AG04450 (cell line): Measurements from ENCODE around the gene NSMCE1. TPM values are rescaled to one million over a fixed set of nuclear protein-coding genes. Genes with fewer than 3 reads are reported as not detected.

ENCODE experiments used
- CTCF ChIA-PET: fragments of 300-600, 350-600 bp; formaldehyde crosslinking; extraction: SDS; loops from one replicate; lab custom pipeline; 2022; ENCODE audit warnings: antibody characterized with exemption, inconsistent platforms; lab: Charles Lee
- POLR2A ChIA-PET: fragments of 350-600 bp; formaldehyde crosslinking; extraction: SDS; loops from one replicate; lab custom pipeline; 2021; ENCODE audit warnings: antibody characterized with exemption, inconsistent platforms; lab: Yijun Ruan, JAX
- DNase-seq: peaks from one replicate; pipeline ENCODE4 v3.0.0-alpha.2; 2011; ENCODE audit warnings: low read depth, low spot score
- H3K27ac ChIP-seq: one replicate; pipeline ENCODE4 v1.5.1; 2012; ENCODE audit warnings: low read depth, low read length, control low read depth
- H3K27me3 ChIP-seq: one replicate; pipeline ENCODE4 v1.6.0; 2012; ENCODE audit warnings: low read length; ENCODE audit not compliant: control insufficient read depth, insufficient read depth
- H3K4me3 ChIP-seq: 2 replicates; pipeline ENCODE4 v1.5.1; 2011; ENCODE audit warnings: mild to moderate bottlenecking, low read depth, low read length, control low read depth
- H3K9me3 ChIP-seq: 2 replicates; pipeline ENCODE4 v1.5.1; 2012; ENCODE audit warnings: low read length; ENCODE audit not compliant: control insufficient read depth, insufficient read depth
- polyA plus RNA-seq: library from polyadenylated mRNA; depleted of rRNA; stranded (reverse); fragments of >200 nt; gene quantifications from 2 replicates; pipeline ENCODE4 v1.2.3, GENCODE V29; 2011
- TF ChIP-seq, protein P1 (sequence below): IDR thresholded peaks from 2 replicates; pipeline ENCODE4 v1.5.1; 2011; ENCODE audit warnings: low read depth, low read length, control low read depth, inconsistent platforms

NSMCE1 gene
- polyA plus RNA-seq, 1 experiment, result 35.4 TPM

DNA sequence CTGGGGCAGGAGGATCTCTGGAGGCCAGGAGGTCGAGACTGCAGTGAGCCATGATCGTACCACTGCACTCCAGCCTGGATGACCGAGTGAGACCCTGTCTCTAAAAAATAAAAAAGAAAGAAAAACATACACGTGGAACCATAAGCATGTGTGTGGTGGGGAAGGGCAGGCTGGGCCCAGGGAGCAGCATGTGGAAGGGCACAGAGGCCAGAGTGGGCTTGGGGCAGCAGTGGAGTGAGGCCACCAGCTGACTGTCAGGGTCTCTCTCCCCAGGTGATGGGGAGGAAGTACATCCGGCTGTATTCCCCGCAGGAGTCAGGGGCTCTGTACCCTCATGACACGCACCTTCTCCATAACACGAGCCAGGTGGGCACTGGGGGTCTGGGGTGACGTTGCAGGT, 48.5 kb downstream of the NSMCE1 start:
- TF ChIP-seq, protein P1, sequence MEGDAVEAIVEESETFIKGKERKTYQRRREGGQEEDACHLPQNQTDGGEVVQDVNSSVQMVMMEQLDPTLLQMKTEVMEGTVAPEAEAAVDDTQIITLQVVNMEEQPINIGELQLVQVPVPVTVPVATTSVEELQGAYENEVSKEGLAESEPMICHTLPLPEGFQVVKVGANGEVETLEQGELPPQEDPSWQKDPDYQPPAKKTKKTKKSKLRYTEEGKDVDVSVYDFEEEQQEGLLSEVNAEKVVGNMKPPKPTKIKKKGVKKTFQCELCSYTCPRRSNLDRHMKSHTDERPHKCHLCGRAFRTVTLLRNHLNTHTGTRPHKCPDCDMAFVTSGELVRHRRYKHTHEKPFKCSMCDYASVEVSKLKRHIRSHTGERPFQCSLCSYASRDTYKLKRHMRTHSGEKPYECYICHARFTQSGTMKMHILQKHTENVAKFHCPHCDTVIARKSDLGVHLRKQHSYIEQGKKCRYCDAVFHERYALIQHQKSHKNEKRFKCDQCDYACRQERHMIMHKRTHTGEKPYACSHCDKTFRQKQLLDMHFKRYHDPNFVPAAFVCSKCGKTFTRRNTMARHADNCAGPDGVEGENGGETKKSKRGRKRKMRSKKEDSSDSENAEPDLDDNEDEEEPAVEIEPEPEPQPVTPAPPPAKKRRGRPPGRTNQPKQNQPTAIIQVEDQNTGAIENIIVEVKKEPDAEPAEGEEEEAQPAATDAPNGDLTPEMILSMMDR, result no peak
- no peak overlapping the region for H3K27ac ChIP-seq
- ChIA-PET POLR2A (no interaction called here), CTCF (interaction anchor here (4.0 kb wide), 1 partner anchor 15 kb away, joined by 30 read pairs; no protein-coding TSS in a partner anchor)
- H3K9me3 ChIP-seq, result no peaks in the 10 kb centered on the region
- no peaks in the 10 kb centered on the region for H3K27me3 ChIP-seq
- no peak overlapping the region for H3K4me3 ChIP-seq
- DNase-seq, result no peak

- TF ChIP-seq, protein P1, result no peak
- CTCF ChIA-PET, result no interaction called here
- Histone ChIP-seq H3K4me3 (no peak overlapping the region), H3K27ac (no peak overlapping the region), H3K27me3 (no peaks in the 10 kb centered on the region), H3K9me3 (no peaks in the 10 kb centered on the region)
- DNase-seq, result no peak
- POLR2A ChIA-PET, result no interaction called here
Measured at GRCh38 chr16:27219161-27219560, 49.4 kb downstream of the NSMCE1 start.

DNA sequence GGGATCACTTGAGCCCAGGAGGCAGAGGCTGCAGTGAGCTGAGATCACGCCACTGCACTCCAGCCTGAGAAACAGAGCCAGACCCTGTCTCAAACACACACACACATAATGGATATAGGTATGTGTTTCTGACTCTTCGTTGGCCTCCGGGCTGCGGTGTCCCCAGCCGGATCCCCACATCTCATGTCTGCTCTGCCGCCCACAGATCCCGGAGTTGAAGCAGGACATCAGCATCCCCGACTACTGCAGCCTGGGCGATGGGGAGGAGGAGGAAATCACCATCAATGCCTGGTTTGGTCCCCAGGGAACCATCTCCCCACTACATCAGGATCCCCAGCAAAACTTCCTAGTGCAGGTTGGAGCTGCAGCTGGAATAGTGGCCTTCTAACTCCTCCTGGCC, 49.8 kb downstream of the NSMCE1 start:
- TF ChIP-seq, protein P1, result no peak
- ChIA-PET CTCF (no interaction called here), POLR2A (no interaction called here)
- H3K4me3 ChIP-seq, result no peak overlapping the region
- H3K27me3 ChIP-seq, result no peaks in the 10 kb centered on the region
- no peak for DNase-seq
- no peaks in the 10 kb centered on the region for H3K9me3 ChIP-seq
- no peak overlapping the region for H3K27ac ChIP-seq

DNA sequence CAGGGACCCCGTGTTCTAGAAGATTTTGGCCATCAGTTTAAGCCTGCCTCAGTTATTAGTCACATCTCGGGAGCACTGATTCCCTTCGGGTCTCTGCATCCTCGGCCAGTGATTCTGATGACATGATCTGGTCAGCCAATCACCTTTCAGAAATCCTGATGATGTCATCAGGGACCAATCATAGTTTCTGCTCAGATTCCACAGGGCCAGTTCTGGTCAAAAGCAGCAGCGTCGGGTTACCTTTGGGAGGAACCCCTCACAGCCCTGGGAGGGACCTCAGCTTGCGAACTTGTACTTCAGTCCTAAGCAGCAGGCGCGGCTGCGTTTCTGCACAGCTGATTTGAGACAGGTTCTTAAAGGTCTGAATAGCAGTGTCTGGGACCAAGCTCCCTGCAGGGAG, 51.3 kb downstream of the NSMCE1 start:
- Histone ChIP-seq H3K9me3 (no peaks in the 10 kb centered on the region), H3K4me3 (no peak overlapping the region), H3K27me3 (no peaks in the 10 kb centered on the region), H3K27ac (peak overlapping the region; percentile 31)
- CTCF ChIA-PET, result interaction anchor here (1.2 kb wide), 1 partner anchor 38 kb away, joined by 3 read pairs; no protein-coding TSS in a partner anchor
- POLR2A ChIA-PET, result interaction anchor here (2.5 kb wide), 1 partner anchor 13 kb away, joined by 6 read pairs; the partner anchor contains the start of gene KDM8
- TF ChIP-seq, protein P1, result no peak
- DNase-seq, result no peak

DNA sequence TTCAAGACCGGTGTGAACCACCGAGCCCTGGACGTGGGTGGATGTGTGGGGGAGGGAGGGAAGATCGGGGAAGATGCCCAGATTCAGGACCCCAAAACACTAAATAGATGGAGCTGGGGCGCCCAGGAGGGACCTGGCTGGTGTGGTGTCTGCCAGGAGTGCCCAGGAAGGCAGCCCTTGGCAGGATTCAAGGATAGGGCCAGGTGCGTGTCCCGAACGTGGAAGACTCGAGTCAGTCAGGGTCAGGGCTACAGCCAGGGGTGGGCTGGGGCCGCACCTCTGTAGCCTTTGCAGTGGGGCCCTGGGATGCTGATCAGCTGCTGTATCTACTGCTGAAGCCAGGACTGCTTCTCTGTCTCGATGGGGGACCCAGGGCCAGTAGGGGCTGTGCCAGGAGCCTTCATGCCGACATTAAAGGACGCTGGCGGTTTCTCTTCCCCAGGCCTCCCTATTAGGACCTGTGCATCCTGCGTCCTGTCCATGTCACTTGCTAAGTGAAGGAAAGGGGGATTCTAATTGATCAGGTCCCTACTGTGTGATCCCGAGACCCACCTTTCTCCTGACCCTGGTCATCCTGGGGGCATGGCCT, 52.2 kb downstream of the NSMCE1 start:
- Histone ChIP-seq H3K4me3 (no peak overlapping the region), H3K27me3 (no peaks in the 10 kb centered on the region), H3K27ac (no peak overlapping the region), H3K9me3 (no peaks in the 10 kb centered on the region)
- POLR2A ChIA-PET, result interaction anchor here (2.5 kb wide), 1 partner anchor 13 kb away, joined by 6 read pairs; the partner anchor contains the start of gene KDM8
- CTCF ChIA-PET, result no interaction called here
- DNase-seq, result no peak
- TF ChIP-seq, protein P1, result no peak
